ENCODE results near the gene ADGRL2.

Gene ADGRL2

GRCh38 chr1:81781749-81782148 lies 19.0 kb upstream of the ADGRL2 start:
- H3K9ac ChIP-seq (ENCODE audit: low read length) = no peak overlapping the region
- no peak overlapping the region for H3K27ac ChIP-seq (ENCODE audit: low read depth, low read length)

DNA sequence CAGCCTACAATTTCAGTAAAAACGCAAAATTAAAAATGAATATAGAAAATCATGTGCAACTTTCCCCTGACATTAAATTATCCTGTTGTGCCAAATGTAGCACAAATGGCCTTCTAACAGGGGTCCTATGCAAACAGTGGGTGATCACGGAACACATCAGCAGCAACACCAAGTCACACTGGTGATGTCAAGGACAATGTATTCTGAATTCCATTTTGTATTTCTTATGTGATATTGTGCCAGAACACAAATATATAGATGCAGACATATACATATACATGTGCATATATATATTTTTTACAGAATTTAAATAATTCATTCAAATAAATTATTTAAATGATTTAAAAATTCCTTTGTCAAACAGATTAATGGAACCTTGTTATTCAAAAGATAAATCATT lies 8.6 kb upstream of the ADGRL2 start:
- no peak overlapping the region for H3K4me2 ChIP-seq (ENCODE audit: low read depth, low read length, poor library complexity, severe bottlenecking)
- TF ChIP-seq EZH2phosphoT487 (conservative IDR thresholded peaks at IDR 0.05; ENCODE audit: low read length) = no peak
- TF ChIP-seq, protein P1, sequence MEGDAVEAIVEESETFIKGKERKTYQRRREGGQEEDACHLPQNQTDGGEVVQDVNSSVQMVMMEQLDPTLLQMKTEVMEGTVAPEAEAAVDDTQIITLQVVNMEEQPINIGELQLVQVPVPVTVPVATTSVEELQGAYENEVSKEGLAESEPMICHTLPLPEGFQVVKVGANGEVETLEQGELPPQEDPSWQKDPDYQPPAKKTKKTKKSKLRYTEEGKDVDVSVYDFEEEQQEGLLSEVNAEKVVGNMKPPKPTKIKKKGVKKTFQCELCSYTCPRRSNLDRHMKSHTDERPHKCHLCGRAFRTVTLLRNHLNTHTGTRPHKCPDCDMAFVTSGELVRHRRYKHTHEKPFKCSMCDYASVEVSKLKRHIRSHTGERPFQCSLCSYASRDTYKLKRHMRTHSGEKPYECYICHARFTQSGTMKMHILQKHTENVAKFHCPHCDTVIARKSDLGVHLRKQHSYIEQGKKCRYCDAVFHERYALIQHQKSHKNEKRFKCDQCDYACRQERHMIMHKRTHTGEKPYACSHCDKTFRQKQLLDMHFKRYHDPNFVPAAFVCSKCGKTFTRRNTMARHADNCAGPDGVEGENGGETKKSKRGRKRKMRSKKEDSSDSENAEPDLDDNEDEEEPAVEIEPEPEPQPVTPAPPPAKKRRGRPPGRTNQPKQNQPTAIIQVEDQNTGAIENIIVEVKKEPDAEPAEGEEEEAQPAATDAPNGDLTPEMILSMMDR (IDR thresholded peaks at IDR 0.05; ENCODE audit: insufficient read depth, low read length, poor library complexity, severe bottlenecking) = no peak
- H4K20me1 ChIP-seq (ENCODE audit: low read depth, low read length) = no peaks in the 10 kb centered on the region
- no peak overlapping the region for H3K9ac ChIP-seq (ENCODE audit: low read length)
- H3F3A ChIP-seq (ENCODE audit: insufficient read depth) = peaks cover 3% of the 10 kb centered on the region; the same call in 1 of the 2 replicates
- H2AFZ ChIP-seq (ENCODE audit: low read depth, low read length, severe bottlenecking) = no peak overlapping the region
- no peak overlapping the region for H3K4me3 ChIP-seq (ENCODE audit: insufficient read depth, low read length, poor library complexity, severe bottlenecking)
- no peaks in the 10 kb centered on the region for H3K9me3 ChIP-seq (ENCODE audit: insufficient read depth, low read length)
- H3K36me3 ChIP-seq (ENCODE audit: low read length) = no peaks in the 10 kb centered on the region
- no peaks in the 10 kb centered on the region for H3K9me2 ChIP-seq (replicated peaks; ENCODE audit: insufficient read depth, low read length)
- no peak overlapping the region for H3K27ac ChIP-seq (ENCODE audit: low read depth, low read length)
- no peaks in the 10 kb centered on the region for H3K79me2 ChIP-seq (ENCODE audit: insufficient read depth, low read length)
- H3K27me3 ChIP-seq (ENCODE audit: low read length) = no peaks in the 10 kb centered on the region

More at GRCh38 chr1:81781749-81782148, 19.0 kb upstream of the ADGRL2 start:
- Histone ChIP-seq H4K20me1 (ENCODE audit: low read depth, low read length) (no peaks in the 10 kb centered on the region), H3F3A (ENCODE audit: insufficient read depth) (no peaks in the 10 kb centered on the region), H3K4me3 (ENCODE audit: insufficient read depth, low read length, poor library complexity, severe bottlenecking) (no peak overlapping the region), H3K79me2 (ENCODE audit: insufficient read depth, low read length) (no peaks in the 10 kb centered on the region), H3K36me3 (ENCODE audit: low read length) (no peaks in the 10 kb centered on the region), H3K27me3 (ENCODE audit: low read length) (no peaks in the 10 kb centered on the region), H3K9me2 (replicated peaks; ENCODE audit: insufficient read depth, low read length) (no peaks in the 10 kb centered on the region), H3K4me2 (ENCODE audit: low read depth, low read length, poor library complexity, severe bottlenecking) (no peak overlapping the region), H3K9me3 (ENCODE audit: insufficient read depth, low read length) (no peaks in the 10 kb centered on the region), H2AFZ (ENCODE audit: low read depth, low read length, severe bottlenecking) (no peak overlapping the region)
- TF ChIP-seq, protein P1 (IDR thresholded peaks at IDR 0.05; ENCODE audit: insufficient read depth, low read length, poor library complexity, severe bottlenecking) = no peak

DNA sequence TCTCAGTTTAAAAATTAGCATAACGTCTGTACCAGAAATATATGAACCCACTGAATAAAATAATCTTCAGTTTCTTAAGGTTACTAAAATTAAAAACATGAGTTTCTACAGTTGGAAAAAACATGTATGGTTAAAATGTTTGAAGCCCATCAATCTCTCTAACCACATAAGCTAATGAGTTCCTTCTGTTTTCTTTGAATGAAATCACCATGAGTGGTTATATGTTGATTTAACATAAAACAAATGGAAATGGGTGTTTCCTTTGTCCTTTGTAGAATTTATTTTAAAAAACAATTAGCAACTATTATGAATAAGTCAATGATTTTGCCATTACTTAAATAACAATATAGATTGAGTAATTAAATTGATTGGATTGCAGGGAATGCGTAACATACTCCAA lies 3.0 kb upstream of the ADGRL2 start:
- no peak overlapping the region for H3K4me2 ChIP-seq (ENCODE audit: low read depth, low read length, poor library complexity, severe bottlenecking)
- no peaks in the 10 kb centered on the region for H3K79me2 ChIP-seq (ENCODE audit: insufficient read depth, low read length)
- H3K27me3 ChIP-seq (ENCODE audit: low read length) = no peaks in the 10 kb centered on the region
- no peaks in the 10 kb centered on the region for H3K36me3 ChIP-seq (ENCODE audit: low read length)
- no peak overlapping the region for H3K9ac ChIP-seq (ENCODE audit: low read length)
- TF ChIP-seq, protein P1 (IDR thresholded peaks at IDR 0.05; ENCODE audit: insufficient read depth, low read length, poor library complexity, severe bottlenecking) = no peak
- TF ChIP-seq EZH2phosphoT487 (conservative IDR thresholded peaks at IDR 0.05; ENCODE audit: low read length) = no peak
- H3K27ac ChIP-seq (ENCODE audit: low read depth, low read length) = no peak overlapping the region
- H3F3A ChIP-seq (ENCODE audit: insufficient read depth) = peaks cover 3% of the 10 kb centered on the region; the same call in 1 of the 2 replicates
- no peak overlapping the region for H2AFZ ChIP-seq (ENCODE audit: low read depth, low read length, severe bottlenecking)
- no peak overlapping the region for H3K4me3 ChIP-seq (ENCODE audit: insufficient read depth, low read length, poor library complexity, severe bottlenecking)
- H3K9me3 ChIP-seq (ENCODE audit: insufficient read depth, low read length) = no peaks in the 10 kb centered on the region
- H3K9me2 ChIP-seq (replicated peaks; ENCODE audit: insufficient read depth, low read length) = no peaks in the 10 kb centered on the region
- H4K20me1 ChIP-seq (ENCODE audit: low read depth, low read length) = no peaks in the 10 kb centered on the region
